ENCODE results near the gene TSSK6. TPM values are rescaled to one million over a fixed set of nuclear protein-coding genes. Genes with fewer than 3 reads are reported as not detected.

Gene TSSK6
- total and polyA plus RNA-seq, 8 donors, result 0.69 to 2.5 (median 1.5) TPM

DNA sequence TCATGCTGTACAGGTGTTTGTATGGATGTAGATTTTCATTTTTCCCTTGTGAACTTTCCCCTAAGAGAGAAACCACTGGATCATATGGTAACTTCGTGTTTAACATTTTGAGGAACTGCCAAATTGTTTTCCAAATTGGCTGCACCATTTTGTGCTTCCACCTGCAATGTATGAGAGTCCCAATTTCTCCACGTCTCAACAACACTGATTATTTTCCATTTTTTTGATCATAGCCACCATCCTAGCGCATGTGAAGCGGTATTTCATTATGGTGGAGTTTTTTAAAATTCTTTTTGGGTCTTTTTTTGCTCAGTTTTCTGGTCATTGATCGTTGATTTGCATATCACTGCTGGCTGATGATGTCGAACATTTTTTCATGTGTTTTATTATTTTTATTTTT is 5.6 kb upstream of the TSSK6 start:
- no peaks in the 10 kb centered on the region for H3K36me3 ChIP-seq
- TF ChIP-seq, protein P1, sequence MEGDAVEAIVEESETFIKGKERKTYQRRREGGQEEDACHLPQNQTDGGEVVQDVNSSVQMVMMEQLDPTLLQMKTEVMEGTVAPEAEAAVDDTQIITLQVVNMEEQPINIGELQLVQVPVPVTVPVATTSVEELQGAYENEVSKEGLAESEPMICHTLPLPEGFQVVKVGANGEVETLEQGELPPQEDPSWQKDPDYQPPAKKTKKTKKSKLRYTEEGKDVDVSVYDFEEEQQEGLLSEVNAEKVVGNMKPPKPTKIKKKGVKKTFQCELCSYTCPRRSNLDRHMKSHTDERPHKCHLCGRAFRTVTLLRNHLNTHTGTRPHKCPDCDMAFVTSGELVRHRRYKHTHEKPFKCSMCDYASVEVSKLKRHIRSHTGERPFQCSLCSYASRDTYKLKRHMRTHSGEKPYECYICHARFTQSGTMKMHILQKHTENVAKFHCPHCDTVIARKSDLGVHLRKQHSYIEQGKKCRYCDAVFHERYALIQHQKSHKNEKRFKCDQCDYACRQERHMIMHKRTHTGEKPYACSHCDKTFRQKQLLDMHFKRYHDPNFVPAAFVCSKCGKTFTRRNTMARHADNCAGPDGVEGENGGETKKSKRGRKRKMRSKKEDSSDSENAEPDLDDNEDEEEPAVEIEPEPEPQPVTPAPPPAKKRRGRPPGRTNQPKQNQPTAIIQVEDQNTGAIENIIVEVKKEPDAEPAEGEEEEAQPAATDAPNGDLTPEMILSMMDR (IDR thresholded peaks at IDR 0.05), result no peak
- H3K27ac ChIP-seq, result no peak overlapping the region
- WGBS, 2 donors, result 77 to 83% methylated on average over 6 of the region's 6 CpGs
- ATAC-seq, result no peak
- no peak for FAIRE-seq
- no peak for DNase-seq
- H3K4me1 ChIP-seq, result peaks cover 0 to 7% (median 0%) of the 10 kb centered on the region in 3 donors
- no peaks in the 10 kb centered on the region for H3K27me3 ChIP-seq
- H3K9me3 ChIP-seq, result no peaks in the 10 kb centered on the region
- H3K4me3 ChIP-seq, result no peak overlapping the region
- intact Hi-C loops (cut with DNase I), result no loop called here

DNA sequence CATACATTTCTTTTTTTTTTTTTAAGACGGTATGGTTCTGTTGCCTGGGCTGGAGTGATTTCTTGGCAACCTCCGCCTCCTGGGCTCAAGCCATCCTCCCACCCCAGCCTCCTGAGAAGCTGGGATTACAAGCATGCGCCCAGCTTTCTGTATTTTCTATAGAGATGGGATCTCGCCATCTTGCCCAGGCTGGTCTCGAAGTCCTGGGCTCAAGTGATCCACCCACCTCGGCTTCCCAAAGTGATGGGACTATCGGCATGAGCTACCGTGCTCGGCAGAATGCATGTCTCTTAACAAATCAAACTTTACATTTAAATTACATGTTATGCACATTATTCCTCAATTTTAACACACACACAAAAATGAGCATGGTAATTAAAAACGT is 1.9 kb upstream of the TSSK6 start:
- intact Hi-C loops (cut with DNase I), result no loop called here
- DNase-seq (no peak), ATAC-seq (no peak), FAIRE-seq (no peak)
- Histone ChIP-seq H3K4me3 (peak overlapping the region in 2 of 4 donors; percentile 68 to 85), H3K36me3 (no peaks in the 10 kb centered on the region), H3K27ac (no peak overlapping the region), H3K4me1 (peaks cover 0 to 7% (median 0%) of the 10 kb centered on the region in 3 donors), H3K9me3 (no peaks in the 10 kb centered on the region), H3K27me3 (no peaks in the 10 kb centered on the region)
- TF ChIP-seq, protein P1 (IDR thresholded peaks at IDR 0.05), result no peak
- WGBS, 2 donors, result 77 to 84% methylated on average over 10 of the region's 10 CpGs

DNA sequence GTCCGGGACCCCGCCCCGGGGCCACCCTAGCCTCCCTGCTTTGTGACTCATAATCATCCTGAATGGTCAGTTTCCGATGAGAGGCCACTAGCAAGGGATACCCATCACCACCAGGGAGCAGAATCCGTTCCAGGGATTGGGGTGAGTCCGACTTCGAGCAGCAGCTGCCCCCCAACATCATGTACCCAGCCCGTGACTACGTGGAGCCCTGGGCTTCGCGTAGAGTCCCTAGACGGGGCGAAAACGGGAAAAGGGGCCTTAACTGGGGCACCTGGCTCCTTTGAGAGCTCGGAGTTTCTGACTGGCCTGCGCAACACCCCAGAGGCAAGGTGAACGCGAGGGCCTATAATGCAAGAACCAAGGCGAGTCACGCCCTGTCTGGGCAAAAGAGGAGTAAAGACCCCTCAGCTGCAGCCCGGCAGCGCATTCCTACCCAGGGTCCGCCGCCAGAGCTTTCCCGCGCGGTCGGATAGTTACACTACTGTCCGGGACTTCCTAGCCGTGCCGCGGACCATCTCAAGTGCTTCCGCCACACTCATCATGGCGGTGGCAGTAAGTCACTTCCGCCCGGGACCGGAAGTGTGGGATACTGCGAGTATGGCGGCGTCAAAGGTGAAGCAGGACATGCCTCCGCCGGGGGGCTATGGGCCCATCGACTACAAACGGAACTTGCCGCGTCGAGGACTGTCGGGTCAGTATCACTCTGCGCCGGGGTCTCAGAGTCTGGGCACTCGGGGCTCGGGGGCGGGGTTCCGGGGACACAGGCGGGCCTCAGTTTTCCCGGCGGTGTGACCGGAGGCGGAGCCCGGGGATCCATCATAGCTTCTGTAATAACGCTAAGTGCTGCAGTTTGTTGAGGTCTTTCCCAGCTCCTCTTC is 533 bp upstream of the TSSK6 start, which contains the start of gene NDUFA13:
Gene NDUFA13, plus strand, starts transcription at position 584 of the 878 bp plus-strand sequence. Its CDS starts 14 bp downstream, at position 598.
- H3K9me3 ChIP-seq, result no peaks in the 10 kb centered on the region
- FAIRE-seq, result no peak

DNA sequence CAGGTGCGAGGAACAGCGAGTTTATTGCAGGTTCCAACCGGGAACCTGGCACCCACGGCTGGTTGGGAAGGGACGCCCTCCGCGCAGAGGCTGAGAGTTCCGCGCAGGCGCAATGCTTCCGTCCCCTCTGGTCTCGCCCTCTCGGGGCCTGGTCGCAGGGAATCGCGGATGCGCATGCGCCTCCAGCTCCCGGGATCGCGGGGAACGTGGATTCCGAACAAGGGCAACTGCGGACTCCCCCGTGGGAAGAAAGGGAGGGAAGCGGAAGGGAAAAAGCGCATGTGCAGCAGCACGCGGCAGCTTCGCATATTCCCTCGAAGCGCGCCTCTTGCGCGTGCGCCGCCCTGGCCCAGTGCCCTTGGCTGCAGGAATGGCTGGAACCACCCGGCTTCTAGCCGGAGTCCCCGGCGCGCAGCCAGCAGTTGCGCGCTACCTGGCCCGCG is 1.1 kb downstream of the TSSK6 start:
- Histone ChIP-seq H3K27ac (no peak overlapping the region), H3K27me3 (no peaks in the 10 kb centered on the region), H3K36me3 (no peaks in the 10 kb centered on the region), H3K9me3 (no peaks in the 10 kb centered on the region), H3K4me3 (no peak overlapping the region), H3K4me1 (peaks cover 0 to 7% (median 0%) of the 10 kb centered on the region in 3 donors)
- ATAC-seq (peak in 2 of 4 donors; percentile 2 to 17), FAIRE-seq (no peak), DNase-seq (peak in 5 of 6 donors; percentile 42 to 71 (median 48))
- intact Hi-C loops (cut with DNase I), result no loop called here
- WGBS, 2 donors, result 61 to 63% methylated on average over 41 to 46 of the region's 46 CpGs
- TF ChIP-seq, protein P1 (IDR thresholded peaks at IDR 0.05), result no peak

More for the DNA sequence above, 533 bp upstream of the TSSK6 start, which contains the start of gene NDUFA13:
- peak; percentile 86 to 96 (median 94) for DNase-seq
- WGBS, 2 donors, result 5 to 6% methylated on average over 55 to 61 of the region's 61 CpGs
- ATAC-seq, result peak; percentile 95 to 97 (median 96)
- Histone ChIP-seq H3K27me3 (no peaks in the 10 kb centered on the region), H3K36me3 (no peaks in the 10 kb centered on the region), H3K4me3 (peak within 1 kb of the TSS; percentile 68 to 87 (median 82)), H3K4me1 (peaks cover 0 to 7% (median 0%) of the 10 kb centered on the region in 3 donors), H3K27ac (peak within 1 kb of the TSS; percentile 40 to 86 (median 72))
- intact Hi-C loops (cut with DNase I), result no loop called here
- TF ChIP-seq, protein P1 (IDR thresholded peaks at IDR 0.05), result no peak

Measured in pancreas (tissue), 10 donors.